GM23338 (cell line): Measurements from ENCODE around the gene IDH2.

Experiments used
- EZH2 ChIP-seq: fragments of 200-600 bp; sonication (generic); IDR thresholded peaks from one replicate; pipeline ENCODE4 v1.8.0; 2017; ENCODE audit warnings: antibody characterized with exemption, mild to moderate bottlenecking, low read depth; ENCODE audit not compliant: unreplicated experiment
- EZH2phosphoT487 ChIP-seq: fragments of 200-600 bp; sonication (generic); IDR thresholded peaks from one replicate; pipeline ENCODE4 v1.8.1; 2018; ENCODE audit warnings: antibody characterized with exemption; ENCODE audit not compliant: unreplicated experiment
- ZNF114 ChIP-seq: fragments of 250-450 bp; sonication (Bioruptor Pico); IDR thresholded peaks from 2 replicates; pipeline ENCODE4 v1.5.0; 2020; ENCODE audit warnings: mild to moderate bottlenecking, moderate library complexity
- TF ChIP-seq, protein P1 (sequence below), 2 experiments: fragments of 200-600 bp in 1 of 2; sonication (generic) in 1 of 2; conservative IDR thresholded peaks; 2 replicates each; pipeline versions ENCODE4 v1.5.1 to v1.6.1; 2016 to 2017; ENCODE audit warnings: antibody characterized with exemption in 2 of 2, low read depth in 2 of 2, mild to moderate bottlenecking in 2 of 2, moderate library complexity in 1 of 2
- TF ChIP-seq, protein P2 (sequence below): IDR thresholded peaks from one replicate; pipeline ENCODE4 v1.6.1; 2018; ENCODE audit warnings: antibody characterized with exemption; ENCODE audit not compliant: unreplicated experiment

DNA sequence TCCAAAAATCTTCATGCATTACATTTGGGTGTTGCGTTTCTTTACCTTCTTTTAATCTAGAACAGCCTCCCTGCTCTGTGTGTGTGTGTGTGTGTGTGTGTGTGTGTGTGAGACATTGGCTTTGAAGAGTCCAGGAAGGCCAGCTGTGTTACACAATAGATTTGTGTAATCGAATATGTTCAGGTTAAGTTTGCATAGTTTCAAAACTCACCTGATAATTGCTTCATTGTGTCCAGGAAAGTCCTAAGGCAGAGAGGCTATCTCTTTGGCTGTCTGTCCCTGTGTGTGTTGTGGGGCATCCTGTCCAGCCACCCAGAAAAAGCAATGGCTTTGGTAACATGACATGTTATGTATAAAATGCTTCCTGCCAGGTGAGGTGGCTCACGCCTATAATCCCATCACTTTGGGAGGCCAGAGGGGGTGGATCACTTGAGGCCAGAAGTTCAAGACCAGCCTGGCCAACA, 63.6 kb downstream of the IDH2 start:
- TF ChIP-seq, protein P1, sequence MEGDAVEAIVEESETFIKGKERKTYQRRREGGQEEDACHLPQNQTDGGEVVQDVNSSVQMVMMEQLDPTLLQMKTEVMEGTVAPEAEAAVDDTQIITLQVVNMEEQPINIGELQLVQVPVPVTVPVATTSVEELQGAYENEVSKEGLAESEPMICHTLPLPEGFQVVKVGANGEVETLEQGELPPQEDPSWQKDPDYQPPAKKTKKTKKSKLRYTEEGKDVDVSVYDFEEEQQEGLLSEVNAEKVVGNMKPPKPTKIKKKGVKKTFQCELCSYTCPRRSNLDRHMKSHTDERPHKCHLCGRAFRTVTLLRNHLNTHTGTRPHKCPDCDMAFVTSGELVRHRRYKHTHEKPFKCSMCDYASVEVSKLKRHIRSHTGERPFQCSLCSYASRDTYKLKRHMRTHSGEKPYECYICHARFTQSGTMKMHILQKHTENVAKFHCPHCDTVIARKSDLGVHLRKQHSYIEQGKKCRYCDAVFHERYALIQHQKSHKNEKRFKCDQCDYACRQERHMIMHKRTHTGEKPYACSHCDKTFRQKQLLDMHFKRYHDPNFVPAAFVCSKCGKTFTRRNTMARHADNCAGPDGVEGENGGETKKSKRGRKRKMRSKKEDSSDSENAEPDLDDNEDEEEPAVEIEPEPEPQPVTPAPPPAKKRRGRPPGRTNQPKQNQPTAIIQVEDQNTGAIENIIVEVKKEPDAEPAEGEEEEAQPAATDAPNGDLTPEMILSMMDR (conservative IDR thresholded peaks at IDR 0.05; ENCODE audit: low read depth in 2 of 2), result no peak
- TF ChIP-seq EZH2phosphoT487, result no peak
- TF ChIP-seq, protein P2, sequence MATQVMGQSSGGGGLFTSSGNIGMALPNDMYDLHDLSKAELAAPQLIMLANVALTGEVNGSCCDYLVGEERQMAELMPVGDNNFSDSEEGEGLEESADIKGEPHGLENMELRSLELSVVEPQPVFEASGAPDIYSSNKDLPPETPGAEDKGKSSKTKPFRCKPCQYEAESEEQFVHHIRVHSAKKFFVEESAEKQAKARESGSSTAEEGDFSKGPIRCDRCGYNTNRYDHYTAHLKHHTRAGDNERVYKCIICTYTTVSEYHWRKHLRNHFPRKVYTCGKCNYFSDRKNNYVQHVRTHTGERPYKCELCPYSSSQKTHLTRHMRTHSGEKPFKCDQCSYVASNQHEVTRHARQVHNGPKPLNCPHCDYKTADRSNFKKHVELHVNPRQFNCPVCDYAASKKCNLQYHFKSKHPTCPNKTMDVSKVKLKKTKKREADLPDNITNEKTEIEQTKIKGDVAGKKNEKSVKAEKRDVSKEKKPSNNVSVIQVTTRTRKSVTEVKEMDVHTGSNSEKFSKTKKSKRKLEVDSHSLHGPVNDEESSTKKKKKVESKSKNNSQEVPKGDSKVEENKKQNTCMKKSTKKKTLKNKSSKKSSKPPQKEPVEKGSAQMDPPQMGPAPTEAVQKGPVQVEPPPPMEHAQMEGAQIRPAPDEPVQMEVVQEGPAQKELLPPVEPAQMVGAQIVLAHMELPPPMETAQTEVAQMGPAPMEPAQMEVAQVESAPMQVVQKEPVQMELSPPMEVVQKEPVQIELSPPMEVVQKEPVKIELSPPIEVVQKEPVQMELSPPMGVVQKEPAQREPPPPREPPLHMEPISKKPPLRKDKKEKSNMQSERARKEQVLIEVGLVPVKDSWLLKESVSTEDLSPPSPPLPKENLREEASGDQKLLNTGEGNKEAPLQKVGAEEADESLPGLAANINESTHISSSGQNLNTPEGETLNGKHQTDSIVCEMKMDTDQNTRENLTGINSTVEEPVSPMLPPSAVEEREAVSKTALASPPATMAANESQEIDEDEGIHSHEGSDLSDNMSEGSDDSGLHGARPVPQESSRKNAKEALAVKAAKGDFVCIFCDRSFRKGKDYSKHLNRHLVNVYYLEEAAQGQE, result no peak
- no peak for TF ChIP-seq EZH2
- no peak for TF ChIP-seq ZNF114 (CRISPR knock-in tag)
